ENCODE results near the gene KIF12. TPM values are rescaled to one million over a fixed set of nuclear protein-coding genes. Genes with fewer than 3 reads are reported as not detected.

KIF12 gene
- total and polyA plus RNA-seq, 2 of the 13 experiments (the other 11 are each of a cell fraction or from before 2014, with no cell fraction given), result 1.8 to 12.5 TPM

DNA sequence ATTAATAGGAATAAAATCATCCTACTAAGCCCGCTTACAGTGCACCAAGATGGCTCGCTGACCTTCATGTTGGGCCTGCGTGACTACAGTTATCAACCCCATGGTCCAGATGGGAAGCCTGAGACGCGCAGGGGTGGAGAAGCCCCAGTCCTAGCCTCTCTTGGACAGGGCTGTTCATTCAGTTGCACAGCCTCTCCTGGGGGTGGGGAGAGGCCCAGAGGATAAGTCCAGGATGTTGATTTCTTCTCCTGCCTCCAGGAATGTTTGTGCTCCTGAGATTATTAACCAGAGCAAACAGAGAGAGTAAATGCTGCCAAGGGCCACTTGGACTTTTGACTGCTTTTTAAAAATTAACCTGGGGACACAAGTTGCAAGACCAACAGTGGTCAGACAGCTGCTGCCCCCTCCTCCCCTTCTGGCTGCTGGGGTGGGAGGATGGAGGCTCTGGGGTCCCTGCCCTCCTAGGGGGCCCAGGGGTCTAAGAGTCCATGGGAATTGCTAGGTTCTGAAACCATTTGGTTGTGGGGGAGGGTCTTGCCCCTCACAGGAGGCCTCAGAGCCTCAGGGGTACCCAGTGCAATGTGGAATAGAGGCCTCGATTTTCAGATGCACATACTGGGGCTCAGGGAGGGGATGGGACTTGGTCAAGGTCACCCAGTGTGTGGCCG is 18.2 kb downstream of the KIF12 start (continued):
- TF ChIP-seq, protein P1, sequence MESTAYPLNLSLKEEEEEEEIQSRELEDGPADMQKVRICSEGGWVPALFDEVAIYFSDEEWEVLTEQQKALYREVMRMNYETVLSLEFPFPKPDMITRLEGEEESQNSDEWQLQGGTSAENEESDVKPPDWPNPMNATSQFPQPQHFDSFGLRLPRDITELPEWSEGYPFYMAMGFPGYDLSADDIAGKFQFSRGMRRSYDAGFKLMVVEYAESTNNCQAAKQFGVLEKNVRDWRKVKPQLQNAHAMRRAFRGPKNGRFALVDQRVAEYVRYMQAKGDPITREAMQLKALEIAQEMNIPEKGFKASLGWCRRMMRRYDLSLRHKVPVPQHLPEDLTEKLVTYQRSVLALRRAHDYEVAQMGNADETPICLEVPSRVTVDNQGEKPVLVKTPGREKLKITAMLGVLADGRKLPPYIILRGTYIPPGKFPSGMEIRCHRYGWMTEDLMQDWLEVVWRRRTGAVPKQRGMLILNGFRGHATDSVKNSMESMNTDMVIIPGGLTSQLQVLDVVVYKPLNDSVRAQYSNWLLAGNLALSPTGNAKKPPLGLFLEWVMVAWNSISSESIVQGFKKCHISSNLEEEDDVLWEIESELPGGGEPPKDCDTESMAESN (CRISPR knock-in tag; conservative IDR thresholded peaks at IDR 0.05), result peak; percentile 89; the same call in 1 of the 2 replicates
- TF ChIP-seq FOXP1 (IDR thresholded peaks at IDR 0.05) (0 out of 2 replicates have a peak, but pooled peaks have one; percentile 8), FOXP1 (CRISPR knock-in tag; IDR thresholded peaks at IDR 0.05) (peak; percentile 81), ZNF335 (CRISPR knock-in tag; IDR thresholded peaks at IDR 0.05) (no peak), ZNF34 (CRISPR knock-in tag; IDR thresholded peaks at IDR 0.05; ENCODE audit: borderline replicate concordance) (no peak), LCORL (IDR thresholded peaks at IDR 0.05) (no peak; the same call in 1 of the 2 replicates), LCORL (CRISPR knock-in tag; IDR thresholded peaks at IDR 0.05) (peak; percentile 82; the same call in 1 of the 2 replicates), CBX1 (IDR thresholded peaks at IDR 0.05; ENCODE audit: low read depth) (no peak), ZSCAN25 (CRISPR knock-in tag; IDR thresholded peaks at IDR 0.05) (peak; percentile 94), ZSCAN30 (CRISPR knock-in tag; IDR thresholded peaks at IDR 0.05) (no peak), MYC (CRISPR knock-in tag; IDR thresholded peaks at IDR 0.05; ENCODE audit: borderline replicate concordance) (peak; percentile 65; the same call in 1 of the 2 replicates), CHD4 (IDR thresholded peaks at IDR 0.05; ENCODE audit: borderline replicate concordance, low read length) (peak; percentile 89; the same call in 1 of the 2 replicates), ZNF180 (CRISPR knock-in tag; IDR thresholded peaks at IDR 0.05; ENCODE audit: borderline replicate concordance, low read depth) (no peak), ZNF724P (CRISPR knock-in tag; IDR thresholded peaks at IDR 0.05; ENCODE audit: borderline replicate concordance) (peak; percentile 67; the same call in 1 of the 2 replicates), HNF4A (CRISPR knock-in tag; IDR thresholded peaks at IDR 0.05) (peak; percentile 91), BHLHE40 (IDR thresholded peaks at IDR 0.05; ENCODE audit: low read length) (no peak), MIXL1 (CRISPR knock-in tag; IDR thresholded peaks at IDR 0.05) (peak; percentile 70; the same call in 1 of the 2 replicates)
- TF ChIP-seq, protein P2, sequence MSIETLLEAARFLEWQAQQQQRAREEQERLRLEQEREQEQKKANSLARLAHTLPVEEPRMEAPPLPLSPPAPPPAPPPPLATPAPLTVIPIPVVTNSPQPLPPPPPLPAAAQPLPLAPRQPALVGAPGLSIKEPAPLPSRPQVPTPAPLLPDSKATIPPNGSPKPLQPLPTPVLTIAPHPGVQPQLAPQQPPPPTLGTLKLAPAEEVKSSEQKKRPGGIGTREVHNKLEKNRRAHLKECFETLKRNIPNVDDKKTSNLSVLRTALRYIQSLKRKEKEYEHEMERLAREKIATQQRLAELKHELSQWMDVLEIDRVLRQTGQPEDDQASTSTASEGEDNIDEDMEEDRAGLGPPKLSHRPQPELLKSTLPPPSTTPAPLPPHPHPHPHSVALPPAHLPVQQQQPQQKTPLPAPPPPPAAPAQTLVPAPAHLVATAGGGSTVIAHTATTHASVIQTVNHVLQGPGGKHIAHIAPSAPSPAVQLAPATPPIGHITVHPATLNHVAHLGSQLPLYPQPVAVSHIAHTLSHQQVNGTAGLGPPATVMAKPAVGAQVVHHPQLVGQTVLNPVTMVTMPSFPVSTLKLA (IDR thresholded peaks at IDR 0.05), result no peak
- TF ChIP-seq, protein P3, sequence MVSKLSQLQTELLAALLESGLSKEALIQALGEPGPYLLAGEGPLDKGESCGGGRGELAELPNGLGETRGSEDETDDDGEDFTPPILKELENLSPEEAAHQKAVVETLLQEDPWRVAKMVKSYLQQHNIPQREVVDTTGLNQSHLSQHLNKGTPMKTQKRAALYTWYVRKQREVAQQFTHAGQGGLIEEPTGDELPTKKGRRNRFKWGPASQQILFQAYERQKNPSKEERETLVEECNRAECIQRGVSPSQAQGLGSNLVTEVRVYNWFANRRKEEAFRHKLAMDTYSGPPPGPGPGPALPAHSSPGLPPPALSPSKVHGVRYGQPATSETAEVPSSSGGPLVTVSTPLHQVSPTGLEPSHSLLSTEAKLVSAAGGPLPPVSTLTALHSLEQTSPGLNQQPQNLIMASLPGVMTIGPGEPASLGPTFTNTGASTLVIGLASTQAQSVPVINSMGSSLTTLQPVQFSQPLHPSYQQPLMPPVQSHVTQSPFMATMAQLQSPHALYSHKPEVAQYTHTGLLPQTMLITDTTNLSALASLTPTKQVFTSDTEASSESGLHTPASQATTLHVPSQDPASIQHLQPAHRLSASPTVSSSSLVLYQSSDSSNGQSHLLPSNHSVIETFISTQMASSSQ (IDR thresholded peaks at IDR 0.05; ENCODE audit: low read depth), result peak; percentile 100
- TF ChIP-seq, protein P3 (CRISPR knock-in tag; IDR thresholded peaks at IDR 0.05; ENCODE audit: borderline replicate concordance), result peak; percentile 100
- TF ChIP-seq, protein P4, sequence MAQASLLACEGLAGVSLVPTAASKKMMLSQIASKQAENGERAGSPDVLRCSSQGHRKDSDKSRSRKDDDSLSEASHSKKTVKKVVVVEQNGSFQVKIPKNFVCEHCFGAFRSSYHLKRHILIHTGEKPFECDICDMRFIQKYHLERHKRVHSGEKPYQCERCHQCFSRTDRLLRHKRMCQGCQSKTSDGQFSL (CRISPR knock-in tag; IDR thresholded peaks at IDR 0.05), result no peak
- TF ChIP-seq, protein P5, sequence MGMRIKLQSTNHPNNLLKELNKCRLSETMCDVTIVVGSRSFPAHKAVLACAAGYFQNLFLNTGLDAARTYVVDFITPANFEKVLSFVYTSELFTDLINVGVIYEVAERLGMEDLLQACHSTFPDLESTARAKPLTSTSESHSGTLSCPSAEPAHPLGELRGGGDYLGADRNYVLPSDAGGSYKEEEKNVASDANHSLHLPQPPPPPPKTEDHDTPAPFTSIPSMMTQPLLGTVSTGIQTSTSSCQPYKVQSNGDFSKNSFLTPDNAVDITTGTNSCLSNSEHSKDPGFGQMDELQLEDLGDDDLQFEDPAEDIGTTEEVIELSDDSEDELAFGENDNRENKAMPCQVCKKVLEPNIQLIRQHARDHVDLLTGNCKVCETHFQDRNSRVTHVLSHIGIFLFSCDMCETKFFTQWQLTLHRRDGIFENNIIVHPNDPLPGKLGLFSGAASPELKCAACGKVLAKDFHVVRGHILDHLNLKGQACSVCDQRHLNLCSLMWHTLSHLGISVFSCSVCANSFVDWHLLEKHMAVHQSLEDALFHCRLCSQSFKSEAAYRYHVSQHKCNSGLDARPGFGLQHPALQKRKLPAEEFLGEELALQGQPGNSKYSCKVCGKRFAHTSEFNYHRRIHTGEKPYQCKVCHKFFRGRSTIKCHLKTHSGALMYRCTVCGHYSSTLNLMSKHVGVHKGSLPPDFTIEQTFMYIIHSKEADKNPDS (CRISPR knock-in tag; IDR thresholded peaks at IDR 0.05), result no peak
